Mucosa of gallbladder (tissue), 1 donor: ENCODE measurements around the gene IGFL4. TPM values are rescaled to one million over a fixed set of nuclear protein-coding genes. Genes with fewer than 3 reads are reported as not detected.

Experiments used
- DNase-seq: peaks from one replicate; pipeline ENCODE4 v3.0.0-alpha.2; 2020; ENCODE audit warnings: low spot score
- total RNA-seq: library from RNA; stranded (reverse); gene quantifications from one replicate; pipeline ENCODE4 v1.2.1, GENCODE V29; 2021
- donor health status: DM: no; HTN: no; CAD: no.

Gene IGFL4
- total RNA-seq, 1 donor from 2014 or later: not detected

DNA sequence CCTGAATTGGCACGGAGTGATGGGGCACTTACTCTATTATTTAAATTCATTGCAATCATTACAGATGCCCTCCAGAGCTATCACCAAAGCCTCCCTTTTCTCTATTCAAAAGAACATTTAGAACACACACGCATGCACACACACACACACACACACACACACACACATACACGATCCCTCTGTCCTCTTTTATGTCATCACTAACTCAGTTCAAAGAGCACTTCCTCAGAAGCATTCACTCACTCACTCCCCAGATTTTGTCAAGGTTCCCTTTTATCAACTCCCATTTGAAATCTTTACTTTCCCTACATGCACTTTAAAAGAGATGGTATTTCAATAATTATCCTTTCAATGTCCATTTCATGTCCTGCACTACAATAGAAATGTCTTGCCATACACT lies 22.4 kb upstream of the IGFL4 start:
- DNase-seq: no peak

DNA sequence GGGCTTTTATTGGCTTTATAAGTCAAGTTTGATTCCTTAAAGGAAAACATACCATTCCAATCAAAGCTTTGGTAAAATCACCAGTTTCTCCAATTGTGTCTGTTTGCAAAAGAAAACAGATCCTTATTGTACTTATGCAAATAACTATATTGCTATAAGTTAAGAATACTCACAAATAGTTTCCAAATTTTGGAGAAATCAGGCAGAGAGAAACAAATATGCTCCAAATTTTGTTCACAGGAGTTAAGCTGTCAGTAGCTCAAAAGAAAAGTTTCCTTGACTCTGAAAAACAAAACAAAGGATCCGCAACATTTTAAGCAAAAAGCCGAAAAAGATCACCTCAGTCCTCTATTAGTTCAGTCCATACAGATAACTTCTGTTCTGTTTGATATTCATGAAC lies 19.2 kb upstream of the IGFL4 start:
- no peak for DNase-seq

DNA sequence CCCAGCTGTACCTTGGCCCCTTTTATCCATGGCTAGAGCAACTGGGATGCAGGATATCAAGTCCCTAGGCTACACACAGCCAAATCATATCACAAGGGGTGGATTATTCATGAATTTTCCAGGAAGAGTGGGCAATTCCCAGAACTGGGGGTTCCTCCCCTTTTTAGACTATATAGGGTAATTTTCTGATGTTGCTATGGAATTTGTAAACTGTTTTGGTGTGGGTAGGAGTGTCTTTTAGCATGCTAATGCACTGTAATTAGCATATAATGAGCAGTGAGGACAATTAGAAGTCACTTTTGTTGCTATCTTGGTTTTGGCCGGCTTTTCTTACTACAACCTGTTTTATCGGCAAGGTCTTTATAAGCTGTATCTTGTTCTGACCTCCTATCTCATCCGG lies 18.0 kb upstream of the IGFL4 start:
- no peak for DNase-seq

DNA sequence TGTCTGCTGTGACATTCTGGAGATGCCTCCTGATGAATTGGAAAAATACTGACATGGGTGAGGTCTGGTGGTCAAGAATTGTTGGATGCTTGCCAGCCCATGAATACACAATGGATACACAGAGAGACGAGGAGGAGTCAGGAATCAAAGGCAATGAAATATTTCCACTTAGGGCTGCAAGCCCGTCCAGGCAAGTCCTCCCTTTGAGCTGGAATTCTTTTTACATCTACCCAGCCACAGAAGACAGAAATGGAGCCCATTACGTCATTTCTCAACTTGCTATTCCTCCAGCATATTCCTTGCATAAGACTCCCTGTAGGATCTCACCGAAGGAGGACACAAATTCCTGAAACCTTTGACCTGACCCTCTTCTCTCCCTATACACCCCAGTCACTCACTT lies 15.7 kb upstream of the IGFL4 start:
- no peak for DNase-seq

DNA sequence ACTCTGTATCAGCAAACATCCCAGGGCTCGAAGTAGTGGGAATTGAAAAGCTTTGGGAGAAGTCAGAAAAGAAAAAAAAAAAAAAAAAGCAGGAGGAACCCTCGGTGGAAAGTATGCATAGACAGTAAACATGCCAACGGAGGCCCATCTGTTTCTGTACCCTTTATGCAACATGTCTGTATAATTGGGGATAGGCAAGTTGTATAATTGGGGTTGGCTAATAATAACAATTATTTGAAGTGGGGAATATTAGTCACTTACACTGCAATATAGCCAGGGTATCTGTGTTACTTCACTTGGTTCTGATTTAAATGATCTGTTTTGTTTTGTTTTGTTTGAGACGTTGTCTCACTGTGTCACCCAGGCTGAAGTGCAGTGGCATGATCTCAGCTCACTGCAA lies 12.1 kb upstream of the IGFL4 start:
- DNase-seq: no peak

DNA sequence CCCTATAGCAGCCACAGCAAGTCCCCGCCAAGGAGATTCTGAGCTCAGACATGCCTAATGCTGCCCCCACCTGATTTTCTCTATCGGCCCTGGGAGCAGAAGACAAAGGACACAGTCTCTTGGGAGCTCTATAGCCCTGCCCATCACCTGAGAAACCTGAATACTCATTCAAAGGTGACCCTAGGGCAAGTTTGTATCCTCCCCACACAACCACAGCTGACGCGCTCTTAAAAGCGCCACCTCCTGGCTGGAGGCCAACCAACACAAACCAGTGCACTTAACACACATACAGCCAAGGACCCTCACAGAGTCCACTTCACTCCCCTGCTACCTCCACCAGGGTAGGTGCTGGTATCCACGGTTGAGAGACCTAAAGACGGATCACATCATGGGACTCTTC lies 8.8 kb upstream of the IGFL4 start:
- DNase-seq: no peak

DNA sequence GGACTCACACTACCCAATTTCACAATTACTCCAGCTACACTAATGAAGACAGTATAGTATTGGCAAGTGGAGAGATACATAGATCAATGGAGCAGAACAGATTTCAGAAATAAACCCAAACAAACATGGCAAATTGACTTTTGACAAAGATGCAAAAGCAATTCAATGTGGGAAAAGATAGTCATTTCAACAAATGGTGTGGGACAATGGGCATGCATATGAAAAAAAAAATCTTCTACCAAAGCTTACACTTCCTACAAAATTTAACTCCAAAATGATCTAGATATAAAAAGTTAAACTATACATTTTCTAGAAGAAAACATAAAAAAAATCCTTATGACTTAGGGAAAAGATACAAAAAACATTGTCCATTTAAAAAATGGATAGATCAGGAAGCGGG lies 2.7 kb upstream of the IGFL4 start:
- no peak for DNase-seq

DNA sequence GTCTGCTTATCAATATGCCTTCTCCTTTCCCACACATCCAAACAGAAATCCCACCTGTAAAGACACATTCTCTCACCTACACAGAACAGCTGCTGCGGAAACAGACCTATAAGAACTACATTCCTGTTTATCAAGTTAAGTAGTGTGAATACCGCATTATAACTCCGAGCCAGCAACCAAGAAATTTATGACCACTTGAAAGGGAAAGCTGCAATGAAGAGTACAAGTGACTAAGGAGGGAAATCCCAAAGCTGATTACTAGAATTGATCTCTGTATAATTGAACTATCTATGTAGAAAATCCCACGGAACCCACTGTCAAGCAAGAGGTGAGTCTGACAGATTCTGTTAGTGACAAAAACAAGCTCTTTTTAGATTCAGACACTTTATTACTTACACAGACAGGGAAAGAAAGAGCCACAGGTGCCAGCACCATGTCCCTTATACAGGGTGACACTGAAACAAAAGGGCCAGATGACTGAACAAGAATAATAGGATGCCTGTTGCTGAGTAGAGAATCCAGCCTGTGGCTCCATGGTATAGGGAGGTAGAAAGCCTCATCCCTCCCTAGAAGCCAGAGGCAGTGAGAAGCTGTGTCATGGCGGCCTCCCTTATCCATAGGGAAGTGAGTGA lies 1.6 kb upstream of the IGFL4 start:
- no peak for DNase-seq

DNA sequence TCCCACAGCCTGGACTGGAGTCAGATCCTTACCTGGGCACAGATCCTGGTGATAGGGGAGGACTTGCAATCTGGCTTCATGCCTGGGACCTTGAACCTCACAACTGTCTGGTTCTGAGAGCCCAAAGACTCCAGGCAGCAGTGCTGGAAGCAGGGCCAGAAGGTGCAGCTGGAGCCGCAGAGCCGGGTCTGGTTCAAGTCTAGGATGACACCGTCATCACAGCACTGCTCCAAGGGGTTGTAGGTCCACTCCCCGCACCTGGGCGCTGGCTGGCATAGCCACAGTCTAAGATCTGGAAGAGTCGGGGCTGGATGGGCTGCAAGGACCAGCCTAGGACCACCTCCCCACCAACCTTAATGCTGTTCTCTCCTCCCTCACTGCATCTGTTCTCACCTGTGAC lies 677 bp downstream of the IGFL4 start:
- no peak for DNase-seq

DNA sequence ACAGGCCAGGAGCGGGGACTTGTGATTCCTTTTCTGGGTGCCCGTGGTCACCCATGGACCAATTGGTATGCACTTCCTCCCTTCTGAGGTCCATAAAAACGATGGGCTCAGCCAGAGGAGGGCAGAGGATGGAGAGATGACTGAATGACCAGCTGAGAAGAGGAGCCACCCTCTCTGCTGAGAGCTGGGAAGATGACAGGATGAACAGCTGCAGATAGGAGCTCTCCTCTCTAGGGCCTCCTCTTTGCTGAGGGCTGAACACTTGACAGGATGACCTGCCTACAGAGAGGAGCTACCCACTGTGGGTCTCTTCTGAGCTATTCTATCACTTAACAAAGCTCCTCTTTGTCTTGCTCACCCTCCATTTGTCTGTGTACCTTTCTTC lies 4.1 kb downstream of the IGFL4 start:
- DNase-seq: no peak

DNA sequence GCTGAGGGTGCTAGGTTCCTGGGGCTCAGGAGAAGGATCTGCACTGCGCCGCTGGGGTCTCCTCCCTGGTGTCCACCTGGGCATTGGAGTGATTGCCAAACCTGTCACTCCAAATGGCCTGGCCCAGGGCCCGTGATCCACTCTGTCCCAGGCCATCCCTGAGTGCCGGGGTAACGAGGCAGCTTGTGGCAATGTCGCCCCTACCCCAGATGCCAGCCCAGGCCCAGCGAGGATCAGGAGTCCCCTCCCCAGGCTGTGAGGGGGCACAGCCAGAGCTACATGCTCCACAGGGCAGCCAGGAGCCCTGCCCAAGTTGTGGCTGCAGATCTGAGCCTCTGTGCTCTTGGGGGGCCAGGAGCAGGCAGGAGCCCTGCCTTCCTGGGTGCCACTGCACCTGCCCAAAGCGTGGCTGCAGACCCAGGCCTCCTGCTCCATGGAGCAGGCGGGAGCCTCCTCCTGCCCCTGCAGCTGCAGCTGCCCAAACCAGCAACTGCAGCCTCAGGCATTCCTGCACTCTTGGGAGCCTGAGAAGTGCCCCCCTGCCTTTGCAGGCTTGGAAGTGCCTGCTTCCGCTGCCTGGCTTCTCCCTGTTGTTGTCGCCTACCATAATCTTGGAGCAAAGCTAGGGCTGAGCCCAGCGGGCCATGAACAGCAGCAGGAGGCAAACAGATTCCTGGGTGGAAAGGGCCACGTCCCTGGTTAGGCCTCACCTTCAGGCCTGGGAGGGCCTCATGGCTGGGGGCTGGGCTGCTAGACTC lies 4.6 kb downstream of the IGFL4 start:
- no peak for DNase-seq

DNA sequence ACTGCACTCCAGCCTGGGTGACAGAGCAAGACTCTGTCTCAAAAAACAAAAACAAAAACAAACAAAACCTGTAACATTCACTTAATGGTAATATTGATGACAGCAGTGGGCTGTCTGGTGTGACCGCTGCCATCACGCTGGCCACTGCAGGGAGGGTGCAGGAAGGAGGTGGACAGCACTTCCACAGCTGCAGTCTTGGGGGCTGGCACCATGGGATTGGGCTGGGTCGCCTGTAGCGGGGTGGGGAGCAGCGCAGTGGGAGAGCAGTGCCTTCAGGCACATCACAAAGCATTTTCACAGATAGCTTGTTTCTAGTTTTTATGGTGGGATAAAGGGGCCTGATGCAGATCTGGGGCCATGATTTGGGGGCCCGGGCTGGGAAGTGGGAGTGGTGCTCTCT lies 5.3 kb downstream of the IGFL4 start:
- DNase-seq: no peak

DNA sequence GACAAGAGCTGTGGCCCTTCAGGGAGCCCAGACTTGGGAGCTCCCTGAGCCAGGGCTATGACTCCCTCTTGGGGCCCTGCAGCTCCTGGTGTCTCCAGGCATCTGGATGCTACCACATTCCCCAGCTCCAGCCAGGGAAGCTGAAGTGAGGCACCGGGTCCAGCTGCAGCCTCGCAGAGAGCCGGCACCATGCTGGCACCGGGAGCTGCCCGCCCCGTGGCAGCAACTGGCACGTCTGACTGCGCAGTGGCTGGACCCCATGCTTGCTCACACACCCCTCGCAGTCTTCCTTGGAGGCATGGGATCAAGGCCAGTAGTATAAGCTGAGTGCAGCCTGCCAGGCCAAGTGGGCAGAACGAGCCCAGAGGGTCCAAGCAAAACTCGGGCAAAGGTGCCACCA lies 7.4 kb downstream of the IGFL4 start:
- no peak for DNase-seq

DNA sequence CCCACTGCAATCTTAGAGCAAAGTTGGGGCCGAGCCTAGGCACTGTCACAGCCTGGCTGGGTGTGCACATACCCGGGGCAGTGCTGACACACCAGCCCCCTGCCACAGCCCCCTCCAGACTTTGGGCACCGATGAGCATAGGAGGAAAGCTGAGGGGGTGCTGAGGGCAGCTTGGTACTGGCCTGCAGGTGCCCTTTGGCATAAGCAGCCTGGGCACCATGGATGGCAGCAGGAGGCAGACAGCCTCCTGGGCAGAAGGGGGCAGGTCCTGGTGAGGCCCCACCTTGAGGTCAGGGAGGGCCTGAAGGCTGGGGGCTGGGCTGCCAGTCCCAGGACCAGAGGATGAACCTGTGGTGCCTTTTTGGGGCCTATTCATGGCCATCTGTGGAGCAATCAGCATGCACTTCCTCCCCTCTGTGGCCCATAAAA lies 8.2 kb downstream of the IGFL4 start:
- DNase-seq: no peak

DNA sequence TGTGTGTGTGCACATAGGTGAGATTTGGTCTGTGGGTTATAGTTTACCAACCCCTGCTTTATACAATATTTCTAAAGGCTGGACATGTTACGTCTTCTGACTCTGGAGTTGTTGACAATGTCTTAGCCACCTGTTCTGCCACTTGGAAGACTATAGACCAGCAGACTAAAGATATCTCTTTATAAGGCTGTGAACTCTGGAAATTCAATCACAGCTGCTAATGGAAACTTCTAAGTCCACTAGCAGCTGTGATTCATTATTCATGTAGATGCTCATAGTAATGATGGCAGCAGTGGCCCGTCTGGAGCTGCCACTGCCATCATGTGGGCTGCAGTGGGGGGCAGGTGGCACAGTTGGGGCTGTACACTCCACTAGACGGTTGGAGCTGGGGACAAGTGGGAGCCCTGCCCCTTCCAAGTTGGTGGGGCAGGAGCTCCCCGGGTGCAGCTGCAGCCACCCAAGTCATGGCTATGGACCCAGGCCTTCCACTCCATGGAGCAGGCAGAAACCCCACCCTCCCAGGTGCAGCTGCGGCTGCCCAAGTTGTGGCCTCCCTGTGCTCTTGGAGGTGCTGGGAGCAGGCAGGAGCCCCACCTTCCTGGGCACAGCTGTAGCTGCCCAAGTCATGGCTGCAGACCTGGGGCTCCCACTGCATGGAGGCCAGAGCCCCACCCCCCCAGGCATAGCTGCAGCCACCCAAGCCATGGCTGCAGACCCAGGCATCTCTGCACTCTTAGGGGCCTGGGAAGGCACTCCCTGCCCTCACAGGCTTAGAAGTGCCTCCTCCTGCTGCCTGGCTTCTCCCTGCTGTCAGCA lies 8.8 kb downstream of the IGFL4 start:
- no peak for DNase-seq

DNA sequence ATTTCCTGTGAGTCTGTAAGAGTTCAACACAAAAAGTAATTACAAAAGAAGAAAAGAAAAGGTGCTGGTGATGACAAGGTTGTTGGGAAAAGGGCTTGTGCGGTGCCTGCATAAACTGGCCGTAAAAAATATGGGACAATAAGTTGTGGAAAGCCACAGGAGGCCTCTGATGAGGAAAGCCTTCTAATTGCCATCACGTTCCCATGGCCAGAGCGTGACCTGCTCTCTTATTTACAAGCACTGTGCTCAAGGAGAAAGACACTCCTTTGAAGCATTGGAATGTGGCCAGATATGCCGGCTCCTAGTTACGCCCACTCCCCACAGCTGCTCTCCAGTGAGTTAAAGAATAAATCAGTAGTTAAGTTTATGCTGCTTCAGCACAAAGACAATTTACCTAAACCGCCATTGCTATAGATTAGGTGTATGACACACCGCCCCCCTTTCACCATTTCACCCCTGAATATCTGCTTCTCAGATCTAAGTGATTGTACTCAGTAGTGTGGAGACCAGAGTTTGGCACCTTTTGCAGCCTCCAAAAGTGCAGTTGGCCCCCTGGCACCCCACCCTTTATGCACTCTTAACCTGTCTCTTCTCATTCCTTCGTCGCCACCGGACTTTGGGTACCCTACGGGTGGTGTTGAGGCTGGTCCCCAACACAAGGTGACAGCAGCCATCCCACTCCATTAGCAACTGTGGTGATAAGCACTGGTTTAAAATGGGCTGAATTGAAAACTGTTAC lies 9.8 kb downstream of the IGFL4 start:
- DNase-seq: no peak

DNA sequence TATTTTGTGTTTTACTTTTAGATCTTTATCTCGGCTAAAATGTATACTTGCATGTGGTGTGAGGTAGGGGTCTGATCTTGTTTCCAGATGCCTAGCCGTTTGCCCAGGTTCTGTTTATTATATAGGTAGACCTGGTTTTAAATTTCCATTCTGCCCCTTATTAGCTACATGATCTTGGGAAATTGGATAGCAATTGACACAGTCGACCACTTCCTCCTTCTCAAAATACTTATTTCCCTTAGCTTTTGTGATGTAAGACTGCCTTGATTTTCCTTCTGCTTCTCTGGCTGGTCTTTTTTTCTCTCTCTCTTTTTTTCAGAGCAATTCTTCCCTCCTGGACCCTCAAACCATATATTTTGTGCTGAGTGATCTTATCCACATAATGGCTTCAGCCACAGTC lies 15.0 kb downstream of the IGFL4 start:
- no peak for DNase-seq

DNA sequence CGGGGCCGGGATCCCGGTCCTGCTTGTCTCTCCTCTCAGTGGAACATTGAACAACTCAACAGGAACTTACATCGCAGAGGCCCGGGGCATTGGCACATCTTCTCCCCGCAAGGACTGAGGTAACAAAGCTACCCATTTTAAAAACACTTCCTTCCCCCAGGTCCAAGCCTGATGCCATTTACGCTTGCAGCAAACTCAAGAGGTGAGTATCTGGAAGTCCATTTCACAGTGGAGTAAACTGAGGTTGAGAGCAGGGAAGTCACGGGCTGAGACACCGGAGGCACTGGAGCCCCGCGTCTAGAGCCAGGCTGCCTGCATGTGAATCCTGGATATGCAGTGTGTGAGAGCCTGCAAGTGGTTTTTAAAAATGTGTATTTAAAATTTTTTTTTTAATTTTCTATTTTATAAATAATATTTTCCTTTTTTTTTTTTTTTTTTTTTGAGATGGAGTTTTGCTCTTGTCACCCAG lies 17.5 kb downstream of the IGFL4 start:
- no peak for DNase-seq

DNA sequence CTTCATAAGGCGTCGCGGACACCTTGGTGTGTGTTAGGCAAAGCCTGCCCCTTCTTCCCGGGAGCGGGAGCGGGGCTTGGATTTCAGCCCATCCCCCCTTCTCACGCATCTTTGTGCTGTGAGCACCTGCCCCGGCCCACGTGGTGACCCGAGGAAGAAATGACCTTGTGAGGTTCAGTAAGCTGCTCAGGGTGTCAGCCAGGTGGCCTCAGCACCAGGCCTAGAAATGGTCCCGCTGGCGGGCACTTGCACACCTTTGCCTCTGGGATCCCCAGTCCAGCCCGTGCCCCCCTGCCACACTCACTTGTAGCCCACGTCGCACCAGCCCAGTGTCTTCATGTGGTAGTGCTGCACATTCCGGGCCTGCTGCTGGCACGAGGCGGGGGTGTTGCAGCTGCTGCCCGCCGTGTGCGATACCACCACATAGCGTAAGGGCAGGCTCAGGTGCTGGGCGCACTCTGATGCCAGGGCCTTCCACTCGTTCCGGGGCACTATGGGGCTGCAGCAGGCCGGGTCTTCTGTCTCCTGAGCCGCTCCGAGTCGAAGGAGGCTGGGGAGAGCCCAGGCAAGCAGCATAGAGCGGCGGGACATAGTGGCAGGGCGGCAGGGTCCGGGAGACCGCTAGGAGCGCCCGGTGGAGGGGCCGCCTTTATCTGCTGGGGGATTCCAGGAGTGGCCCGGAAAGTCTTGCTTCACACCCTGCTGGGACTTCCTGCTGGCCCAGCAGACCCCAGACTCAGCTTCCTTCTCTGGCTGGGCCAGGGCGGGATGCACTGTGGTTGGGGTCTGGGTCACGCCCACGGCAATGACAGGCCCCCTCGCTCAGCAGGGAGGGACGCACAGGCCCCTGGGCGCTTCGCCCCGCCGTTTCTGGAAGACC lies 18.1 kb downstream of the IGFL4 start, which contains the start of gene PGLYRP1:
PGLYRP1 (minus strand) TSS at position 623 of the 880 bp plus-strand sequence; CDS start at position 591, 32 bp downstream.
- DNase-seq: no peak

DNA sequence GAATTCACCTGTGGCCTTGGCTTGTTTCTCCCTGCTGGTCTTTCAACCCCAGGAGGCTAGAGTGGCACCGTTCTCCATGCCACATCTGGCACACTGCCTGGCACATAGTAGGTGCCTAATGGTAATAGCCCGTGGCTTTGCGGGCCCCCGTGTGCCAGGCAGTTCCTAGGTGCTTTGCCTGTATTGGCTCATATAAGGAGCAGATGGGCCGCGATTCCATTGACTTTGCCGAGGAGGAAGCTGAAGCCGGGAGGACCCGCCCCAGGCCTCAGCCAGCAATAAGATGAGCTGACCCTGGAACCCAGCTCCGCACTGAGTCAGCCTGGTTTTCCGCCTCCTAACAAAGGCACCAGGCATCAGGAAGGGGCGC lies 18.8 kb downstream of the IGFL4 start:
- no peak for DNase-seq

DNA sequence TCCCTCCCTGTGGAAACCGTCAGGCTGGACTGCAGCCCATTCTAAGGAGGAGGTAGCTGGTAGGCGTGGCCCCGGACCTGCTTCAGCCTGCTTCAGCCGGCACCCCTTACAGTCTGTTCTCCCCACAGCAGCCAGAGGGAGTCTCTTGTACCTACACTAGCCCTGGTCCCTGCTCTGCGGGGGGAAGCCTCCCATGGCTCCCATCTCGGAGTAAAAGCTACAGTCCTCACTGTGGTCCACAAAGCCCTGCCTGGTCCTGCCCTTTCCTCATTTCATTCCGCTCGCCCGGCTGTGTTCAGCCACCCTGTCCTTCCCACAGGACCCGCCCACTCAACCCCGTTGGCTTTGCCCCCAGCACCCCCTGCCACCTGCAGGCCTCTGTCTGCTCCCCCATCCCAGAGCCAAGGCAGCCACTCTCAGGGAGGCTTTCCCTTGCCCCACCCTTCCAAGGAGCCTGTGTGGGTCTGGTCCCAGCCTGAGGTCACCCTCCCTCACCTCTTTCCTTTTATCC lies 19.2 kb downstream of the IGFL4 start:
- no peak for DNase-seq
